ENCODE results near the gene DNAJB13.

DNA sequence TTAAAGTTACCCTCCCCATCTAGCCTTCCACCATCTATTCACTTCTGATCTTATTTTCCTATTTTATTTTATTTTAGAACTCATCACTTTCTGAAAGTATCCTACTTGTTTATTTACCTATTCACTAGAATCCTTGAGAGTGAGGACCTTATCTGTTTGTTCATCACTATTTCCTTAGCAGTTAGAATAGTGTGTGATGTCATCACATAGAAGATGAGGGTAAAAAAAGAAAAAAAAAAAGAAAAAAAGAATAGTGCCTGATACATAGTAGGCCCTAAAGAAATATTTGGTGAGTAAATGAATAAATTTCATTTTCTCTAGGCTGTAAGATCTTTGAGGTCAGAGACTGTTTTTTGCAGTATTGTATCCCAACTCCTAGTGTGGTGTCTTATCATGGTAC, 37.4 kb upstream of the DNAJB13 start:
- TF ChIP-seq POLR2AphosphoS5 (IDR thresholded peaks at IDR 0.05; ENCODE audit: borderline replicate concordance, low read depth, low read length) (no peak), EZH2 (IDR thresholded peaks at IDR 0.05) (no peak)

Measured in SK-N-MC (cell line).